Ammon's horn (tissue), 1 donor: ENCODE data around the gene GMPPA.
A peak's percentile ranks its signal among the peaks of the same experiment; 100 is the strongest.

Experiments used
- DNase-seq: peaks from one replicate; pipeline ENCODE4 v3.0.0-alpha.2; 2016; ENCODE audit warnings: low spot score

GMPPA gene

GRCh38 chr2:219486380-219486959, 12.2 kb upstream of the GMPPA start:
- no peak for DNase-seq

- DNase-seq, result no peak
Observed at GRCh38 chr2:219488149-219488843, 10.4 kb upstream of the GMPPA start.

GRCh38 chr2:219488844-219489194, 9.9 kb upstream of the GMPPA start:
- DNase-seq, result no peak

- no peak for DNase-seq
Observed at GRCh38 chr2:219489315-219489714, 9.4 kb upstream of the GMPPA start.

GRCh38 chr2:219490186-219490585, 8.5 kb upstream of the GMPPA start:
- DNase-seq, result no peak

GRCh38 chr2:219490600-219491130, 8.0 kb upstream of the GMPPA start:
- no peak for DNase-seq

- DNase-seq, result no peak
Observed at GRCh38 chr2:219491278-219491963, 7.3 kb upstream of the GMPPA start.

- DNase-seq, result no peak
Observed at GRCh38 chr2:219492575-219492974, 6.1 kb upstream of the GMPPA start.

GRCh38 chr2:219493086-219493485, 5.6 kb upstream of the GMPPA start:
- DNase-seq, result no peak

GRCh38 chr2:219494952-219495530, 3.6 kb upstream of the GMPPA start:
- no peak for DNase-seq

- DNase-seq, result peak; percentile 80
Observed at GRCh38 chr2:219495531-219496122, 3.1 kb upstream of the GMPPA start.

- DNase-seq, result no peak
Observed at GRCh38 chr2:219496247-219496824, 2.4 kb upstream of the GMPPA start.

GRCh38 chr2:219496825-219497494, 1.7 kb upstream of the GMPPA start:
- DNase-seq, result no peak

- peak; percentile 82 for DNase-seq
Observed at GRCh38 chr2:219497495-219498279, 1.0 kb upstream of the GMPPA start.

GRCh38 chr2:219499058-219499307, 292 bp downstream of the GMPPA start:
- no peak for DNase-seq

GRCh38 chr2:219499555-219499954, 864 bp downstream of the GMPPA start:
- DNase-seq, result no peak

- DNase-seq, result no peak
Observed at GRCh38 chr2:219500135-219500534, 1.4 kb downstream of the GMPPA start.

GRCh38 chr2:219501849-219502248, 3.2 kb downstream of the GMPPA start:
- DNase-seq, result no peak

GRCh38 chr2:219502618-219503017, 3.9 kb downstream of the GMPPA start:
- DNase-seq, result no peak

GRCh38 chr2:219505585-219505984, 6.9 kb downstream of the GMPPA start:
- no peak for DNase-seq
